ENCODE results near the gene SRGAP1.

DNA sequence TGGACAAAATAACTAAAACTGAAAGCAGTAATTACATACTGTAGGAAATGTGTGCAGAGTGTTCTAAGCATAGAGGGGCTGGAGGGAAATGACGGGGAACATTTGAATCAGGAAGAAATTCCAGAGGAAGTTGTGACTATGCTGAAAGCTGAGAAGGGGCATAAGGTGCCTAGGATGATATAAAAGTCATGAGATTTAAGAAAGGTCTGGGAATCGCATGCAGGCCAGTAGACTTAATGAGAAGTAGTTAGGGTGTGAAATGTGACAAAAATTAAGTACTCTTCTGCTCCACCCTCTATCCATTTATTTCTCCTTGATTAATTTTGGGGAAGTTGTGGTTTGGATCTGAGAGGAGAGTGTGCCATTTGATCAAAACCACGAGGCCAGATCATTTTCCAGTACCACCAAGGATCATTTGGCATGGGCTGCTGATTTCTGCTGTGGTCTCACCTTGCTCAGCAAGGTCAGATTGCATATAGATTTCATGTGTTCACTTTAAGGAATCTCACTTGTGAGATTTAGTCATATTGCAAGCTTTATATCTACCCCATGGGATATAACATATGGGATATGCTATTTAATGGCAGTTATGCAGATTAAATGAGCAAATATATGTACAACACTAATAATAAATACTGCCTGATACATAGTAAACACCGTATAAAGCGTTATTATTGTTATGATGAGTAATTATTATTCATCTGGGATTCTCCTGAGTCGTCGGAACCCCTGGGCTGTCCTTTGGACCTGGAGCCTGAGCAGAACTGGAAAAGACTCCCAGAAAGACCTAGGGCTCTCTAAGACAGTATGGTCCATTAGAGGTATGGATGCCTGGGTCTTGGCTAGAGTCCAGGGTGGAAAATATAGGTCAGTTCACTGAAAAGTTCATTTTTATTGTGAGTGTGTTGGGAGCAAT, 72.3 kb downstream of the SRGAP1 start:
- TF ChIP-seq, protein P1, sequence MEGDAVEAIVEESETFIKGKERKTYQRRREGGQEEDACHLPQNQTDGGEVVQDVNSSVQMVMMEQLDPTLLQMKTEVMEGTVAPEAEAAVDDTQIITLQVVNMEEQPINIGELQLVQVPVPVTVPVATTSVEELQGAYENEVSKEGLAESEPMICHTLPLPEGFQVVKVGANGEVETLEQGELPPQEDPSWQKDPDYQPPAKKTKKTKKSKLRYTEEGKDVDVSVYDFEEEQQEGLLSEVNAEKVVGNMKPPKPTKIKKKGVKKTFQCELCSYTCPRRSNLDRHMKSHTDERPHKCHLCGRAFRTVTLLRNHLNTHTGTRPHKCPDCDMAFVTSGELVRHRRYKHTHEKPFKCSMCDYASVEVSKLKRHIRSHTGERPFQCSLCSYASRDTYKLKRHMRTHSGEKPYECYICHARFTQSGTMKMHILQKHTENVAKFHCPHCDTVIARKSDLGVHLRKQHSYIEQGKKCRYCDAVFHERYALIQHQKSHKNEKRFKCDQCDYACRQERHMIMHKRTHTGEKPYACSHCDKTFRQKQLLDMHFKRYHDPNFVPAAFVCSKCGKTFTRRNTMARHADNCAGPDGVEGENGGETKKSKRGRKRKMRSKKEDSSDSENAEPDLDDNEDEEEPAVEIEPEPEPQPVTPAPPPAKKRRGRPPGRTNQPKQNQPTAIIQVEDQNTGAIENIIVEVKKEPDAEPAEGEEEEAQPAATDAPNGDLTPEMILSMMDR (IDR thresholded peaks at IDR 0.05): no peak
- no peak for TF ChIP-seq POLR2A (IDR thresholded peaks at IDR 0.05)

Measured in stomach (tissue), 4 donors.